ENCODE measurements around the gene ITLN1. TPM values are rescaled to one million over a fixed set of nuclear protein-coding genes. Genes with fewer than 3 reads are reported as not detected.
"Not testable (repeated sequence)": the region's sequence is repeated elsewhere in the genome, so short reads cannot be mapped to it uniquely, and the experiment has no call there.

Gene ITLN1
- total RNA-seq, 2 donors from 2014 or later, result not detected

GRCh38 chr1:160876311-160876710, 8.7 kb downstream of the ITLN1 start:
- Mint-ChIP-seq H3K4me3 (no peak overlapping the region), H3K36me3 (ENCODE audit: insufficient read depth in 2 of 2) (no peaks in the 10 kb centered on the region), H3K9me3 (no peaks in the 10 kb centered on the region), H3K27me3 (ENCODE audit: low read depth) (no peaks in the 10 kb centered on the region), H3K4me1 (ENCODE audit: low read depth) (peaks cover 22% of the 10 kb centered on the region), H3K27ac (no peak overlapping the region)
- no peak for DNase-seq
- ATAC-seq (replicated peaks in 1 of 2), result no peak

GRCh38 chr1:160875591-160875990, 9.4 kb downstream of the ITLN1 start:
- not testable (repeated sequence) for H3K36me3 Mint-ChIP-seq (ENCODE audit: insufficient read depth in 2 of 2); H3K9me3 Mint-ChIP-seq; ATAC-seq (replicated peaks in 1 of 2); H3K27ac Mint-ChIP-seq; DNase-seq; H3K27me3 Mint-ChIP-seq (ENCODE audit: low read depth); H3K4me3 Mint-ChIP-seq
- H3K4me1 Mint-ChIP-seq (ENCODE audit: low read depth), result peaks cover 22% of the 10 kb centered on the region

GRCh38 chr1:160874935-160875334, 10.0 kb downstream of the ITLN1 start:
- H3K9me3 Mint-ChIP-seq, result no peaks in the 10 kb centered on the region
- peak overlapping the region; percentile 29 for H3K27ac Mint-ChIP-seq
- no peaks in the 10 kb centered on the region for H3K36me3 Mint-ChIP-seq (ENCODE audit: insufficient read depth in 2 of 2)
- no peaks in the 10 kb centered on the region for H3K27me3 Mint-ChIP-seq (ENCODE audit: low read depth)
- DNase-seq (peak; percentile 25 to 42), ATAC-seq (replicated peaks in 1 of 2) (peak; percentile 83 to 90)
- peak overlapping the region in 1 of 2 donors; percentile 7 for H3K4me3 Mint-ChIP-seq
- peaks cover 22% of the 10 kb centered on the region for H3K4me1 Mint-ChIP-seq (ENCODE audit: low read depth)

- Mint-ChIP-seq H3K27ac (no peak overlapping the region), H3K4me1 (ENCODE audit: low read depth) (peaks cover 20% of the 10 kb centered on the region), H3K27me3 (ENCODE audit: low read depth) (peaks cover 6% of the 10 kb centered on the region), H3K4me3 (no peak overlapping the region), H3K36me3 (ENCODE audit: insufficient read depth in 2 of 2) (no peaks in the 10 kb centered on the region), H3K9me3 (no peaks in the 10 kb centered on the region)
- no peak for DNase-seq
- ATAC-seq (replicated peaks in 1 of 2), result no peak
Measured at GRCh38 chr1:160868141-160868540, 16.8 kb downstream of the ITLN1 start.

- H3K36me3 Mint-ChIP-seq (ENCODE audit: insufficient read depth in 2 of 2); H3K4me3 Mint-ChIP-seq; H3K27ac Mint-ChIP-seq; DNase-seq; ATAC-seq (replicated peaks in 1 of 2); H3K27me3 Mint-ChIP-seq (ENCODE audit: low read depth); H3K9me3 Mint-ChIP-seq: not testable (repeated sequence)
- peaks cover 25% of the 10 kb centered on the region for H3K4me1 Mint-ChIP-seq (ENCODE audit: low read depth)
Measured at GRCh38 chr1:160867651-160868050, 17.3 kb downstream of the ITLN1 start.

- no peak for DNase-seq
- Mint-ChIP-seq H3K4me3 (no peak overlapping the region), H3K27ac (no peak overlapping the region), H3K4me1 (ENCODE audit: low read depth) (peaks cover 33% of the 10 kb centered on the region), H3K27me3 (ENCODE audit: low read depth) (peaks cover 6% of the 10 kb centered on the region), H3K9me3 (no peaks in the 10 kb centered on the region), H3K36me3 (ENCODE audit: insufficient read depth in 2 of 2) (no peaks in the 10 kb centered on the region)
- ATAC-seq (replicated peaks in 1 of 2), result no peak
Measured at GRCh38 chr1:160866695-160867260, 18.2 kb downstream of the ITLN1 start.

GRCh38 chr1:160866001-160866694, 18.8 kb downstream of the ITLN1 start:
- no peak for ATAC-seq (replicated peaks in 1 of 2)
- no peaks in the 10 kb centered on the region for H3K36me3 Mint-ChIP-seq (ENCODE audit: insufficient read depth in 2 of 2)

GRCh38 chr1:160865337-160865736, 19.6 kb downstream of the ITLN1 start:
- Mint-ChIP-seq H3K36me3 (ENCODE audit: insufficient read depth in 2 of 2) (no peaks in the 10 kb centered on the region), H3K9me3 (no peaks in the 10 kb centered on the region), H3K4me1 (ENCODE audit: low read depth) (peaks cover 38% of the 10 kb centered on the region), H3K27me3 (ENCODE audit: low read depth) (peaks cover 6% of the 10 kb centered on the region), H3K4me3 (no peak overlapping the region), H3K27ac (no peak overlapping the region)
- DNase-seq, result no peak
- no peak for ATAC-seq (replicated peaks in 1 of 2)

More at GRCh38 chr1:160866001-160866694, 18.8 kb downstream of the ITLN1 start:
- no peak for DNase-seq
- Mint-ChIP-seq H3K9me3 (no peaks in the 10 kb centered on the region), H3K4me3 (no peak overlapping the region), H3K27me3 (ENCODE audit: low read depth) (peaks cover 6% of the 10 kb centered on the region), H3K27ac (no peak overlapping the region), H3K4me1 (ENCODE audit: low read depth) (peaks cover 36% of the 10 kb centered on the region)

GRCh38 chr1:160864173-160864572, 20.8 kb downstream of the ITLN1 start:
- ATAC-seq (replicated peaks in 1 of 2) (no peak), DNase-seq (no peak)
- no peak overlapping the region for H3K27ac Mint-ChIP-seq
- peaks cover 6% of the 10 kb centered on the region for H3K27me3 Mint-ChIP-seq (ENCODE audit: low read depth)
- no peaks in the 10 kb centered on the region for H3K36me3 Mint-ChIP-seq (ENCODE audit: insufficient read depth in 2 of 2)
- no peaks in the 10 kb centered on the region for H3K9me3 Mint-ChIP-seq
- no peak overlapping the region for H3K4me3 Mint-ChIP-seq
- H3K4me1 Mint-ChIP-seq (ENCODE audit: low read depth), result peaks cover 38% of the 10 kb centered on the region

- H3K36me3 Mint-ChIP-seq (ENCODE audit: insufficient read depth in 2 of 2), result no peaks in the 10 kb centered on the region
- DNase-seq (no peak), ATAC-seq (replicated peaks in 1 of 2) (no peak)
- peaks cover 6% of the 10 kb centered on the region for H3K27me3 Mint-ChIP-seq (ENCODE audit: low read depth)
- H3K4me1 Mint-ChIP-seq (ENCODE audit: low read depth), result peaks cover 38% of the 10 kb centered on the region
- H3K4me3 Mint-ChIP-seq, result no peak overlapping the region
- H3K9me3 Mint-ChIP-seq, result no peaks in the 10 kb centered on the region
- no peak overlapping the region for H3K27ac Mint-ChIP-seq
Measured at GRCh38 chr1:160863774-160864131, 21.2 kb downstream of the ITLN1 start.

- H3K27ac Mint-ChIP-seq, result no peak overlapping the region
- peak overlapping the region in 1 of 2 donors; percentile 56 for H3K4me3 Mint-ChIP-seq
Measured at GRCh38 chr1:160863061-160863773, 21.8 kb downstream of the ITLN1 start.

GRCh38 chr1:160862203-160863060, 22.5 kb downstream of the ITLN1 start, which contains the start of gene CD244:
TSS of gene CD244 (minus strand) at chr1:160862887. CDS start at chr1:160862677, 210 bp downstream.
- H3K9me3 Mint-ChIP-seq, result no peaks in the 10 kb centered on the region
- no peaks in the 10 kb centered on the region for H3K36me3 Mint-ChIP-seq (ENCODE audit: insufficient read depth in 2 of 2)
- peaks cover 6% of the 10 kb centered on the region for H3K27me3 Mint-ChIP-seq (ENCODE audit: low read depth)
- ATAC-seq (replicated peaks in 1 of 2) (peak; percentile 98 to 99), DNase-seq (peak; percentile 66 to 75)
- peaks cover 33% of the 10 kb centered on the region for H3K4me1 Mint-ChIP-seq (ENCODE audit: low read depth)
- peak within 1 kb of the TSS; percentile 39 to 56 for H3K4me3 Mint-ChIP-seq
- no peak within 1 kb of the TSS for H3K27ac Mint-ChIP-seq

More at GRCh38 chr1:160863061-160863773, 21.8 kb downstream of the ITLN1 start:
- peaks cover 6% of the 10 kb centered on the region for H3K27me3 Mint-ChIP-seq (ENCODE audit: low read depth)
- ATAC-seq (replicated peaks in 1 of 2), result no peak
- H3K9me3 Mint-ChIP-seq, result no peaks in the 10 kb centered on the region
- H3K4me1 Mint-ChIP-seq (ENCODE audit: low read depth), result peaks cover 38% of the 10 kb centered on the region
- no peaks in the 10 kb centered on the region for H3K36me3 Mint-ChIP-seq (ENCODE audit: insufficient read depth in 2 of 2)
- DNase-seq, result no peak
